DMS 273 (cell line): Measurements from ENCODE around the gene TSPAN6.

ENCODE experiments used
- DNase-seq: peaks from one replicate; lab custom pipeline; 2025; ENCODE audit not compliant: unreplicated experiment; lab: John Stamatoyannopoulos, UW

The TSPAN6 gene

DNA sequence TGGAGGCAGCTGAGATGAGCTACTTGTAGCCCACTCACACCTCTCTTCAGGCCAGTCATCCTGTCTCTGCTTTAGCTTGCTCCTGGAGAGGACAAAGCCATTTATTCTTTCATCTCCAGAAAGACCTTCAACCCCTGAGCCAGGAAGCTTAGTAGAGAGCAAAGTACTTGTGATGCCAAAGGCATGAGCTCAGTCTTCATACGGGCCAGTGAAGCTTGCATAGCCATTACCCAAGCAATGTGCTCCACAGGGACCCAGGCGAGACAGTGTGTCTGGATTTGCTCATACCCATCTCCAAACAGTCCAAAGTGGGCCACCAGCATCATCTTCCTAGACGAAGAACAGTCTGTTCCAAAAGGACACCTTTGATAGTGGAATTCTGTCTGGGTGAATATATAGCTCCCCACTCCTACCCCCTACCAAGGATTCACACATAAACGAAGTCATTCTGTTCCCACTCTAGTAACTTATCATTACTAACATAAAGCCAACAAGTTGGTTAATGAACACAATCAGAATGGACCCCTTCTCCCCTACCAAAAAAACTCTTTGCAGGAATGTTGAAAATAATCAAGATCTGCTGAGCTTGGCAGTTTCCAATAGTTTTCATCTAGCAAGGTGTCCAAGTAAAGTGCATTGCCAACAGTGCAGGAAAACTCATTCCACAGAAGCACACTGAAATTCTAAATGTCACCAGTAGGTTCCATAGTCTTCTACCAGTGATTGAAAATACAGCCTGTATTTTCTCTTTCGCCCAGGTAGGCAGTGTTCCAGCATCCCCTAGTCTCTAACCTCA, 45.2 kb downstream of the TSPAN6 start:
- DNase-seq, result no peak

DNA sequence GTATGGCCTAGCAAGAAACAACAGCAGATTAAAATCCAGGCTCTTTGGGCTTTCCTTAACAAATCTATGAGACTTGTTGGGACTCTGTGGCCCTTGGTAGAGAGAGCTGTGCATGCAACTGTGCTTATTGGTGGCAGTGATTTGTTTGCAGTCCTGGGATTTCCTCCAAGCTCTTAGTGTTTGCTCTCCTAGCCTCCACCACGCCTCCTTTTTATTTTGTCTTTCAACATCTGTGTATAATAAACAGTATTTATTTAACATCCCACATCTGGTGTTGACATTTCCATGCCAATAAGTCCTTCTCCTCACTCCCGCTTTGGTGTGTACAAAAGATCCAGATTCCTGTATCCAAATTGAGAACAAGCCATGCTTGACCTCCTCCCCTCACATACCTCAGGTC, 48.7 kb downstream of the TSPAN6 start:
- DNase-seq, result no peak

- DNase-seq, result no peak
Observed at GRCh38 chrX:100586747-100587146, 49.9 kb downstream of the TSPAN6 start.

DNA sequence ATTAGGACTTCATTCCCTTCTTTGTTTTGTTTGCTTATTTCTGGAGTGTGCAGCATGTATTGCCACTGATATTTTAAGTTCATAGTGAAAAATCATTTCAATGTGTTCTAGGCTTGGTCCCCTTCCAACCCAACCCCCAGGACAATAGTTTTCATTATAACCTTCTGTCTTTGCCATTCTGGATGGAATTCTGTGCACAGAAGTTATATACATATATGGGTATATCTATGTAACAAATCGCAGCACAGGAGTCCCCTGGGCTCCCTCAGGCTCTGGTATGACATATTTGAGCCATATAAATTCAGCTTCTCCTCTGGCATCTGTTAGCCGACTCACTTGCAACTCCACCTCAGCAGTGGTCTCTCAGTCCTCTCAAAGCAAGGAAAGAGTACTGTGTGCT, 52.0 kb downstream of the TSPAN6 start, which contains the start of gene TNMD:
TSS of gene TNMD (plus strand) at position 326 of the 400 bp plus-strand sequence. CDS start 83 bp downstream, outside the sequence.
- no peak for DNase-seq
